GM19238 (cell line): ENCODE measurements around the gene SLC25A25.
A peak's percentile ranks its signal among the peaks of the same experiment; 100 is the strongest.

ENCODE experiments used
- DNase-seq: peaks from one replicate; pipeline ENCODE4 v3.0.0; 2011; ENCODE audit warnings: low spot score; ENCODE audit not compliant: insufficient read length

The SLC25A25 gene

GRCh38 chr9:128072144-128073021 is 4.4 kb downstream of the SLC25A25 start:
- DNase-seq: no peak

- DNase-seq: no peak
Measured at GRCh38 chr9:128073253-128073886, 5.3 kb downstream of the SLC25A25 start.

GRCh38 chr9:128077847-128078503 is 9.9 kb downstream of the SLC25A25 start:
- DNase-seq: no peak

- no peak for DNase-seq
Measured at GRCh38 chr9:128078504-128079434, 10.7 kb downstream of the SLC25A25 start.

GRCh38 chr9:128080206-128080605 is 12.2 kb downstream of the SLC25A25 start:
- DNase-seq: no peak

GRCh38 chr9:128081056-128081455 is 13.0 kb downstream of the SLC25A25 start:
- DNase-seq: no peak

GRCh38 chr9:128082151-128082550 is 14.1 kb downstream of the SLC25A25 start:
- no peak for DNase-seq

- no peak for DNase-seq
Measured at GRCh38 chr9:128084746-128085145, 16.7 kb downstream of the SLC25A25 start.

GRCh38 chr9:128085943-128086342 is 17.9 kb downstream of the SLC25A25 start:
- DNase-seq: no peak

- no peak for DNase-seq
Measured at GRCh38 chr9:128087262-128087661, 19.2 kb downstream of the SLC25A25 start.

GRCh38 chr9:128088253-128088945 is 20.4 kb downstream of the SLC25A25 start:
- no peak for DNase-seq

GRCh38 chr9:128089299-128089698 is 21.3 kb downstream of the SLC25A25 start:
- DNase-seq: no peak

- no peak for DNase-seq
Measured at GRCh38 chr9:128091144-128091543, 23.1 kb downstream of the SLC25A25 start.

- no peak for DNase-seq
Measured at GRCh38 chr9:128091571-128091970, 23.5 kb downstream of the SLC25A25 start.

- no peak for DNase-seq
Measured at GRCh38 chr9:128092199-128092977, 24.4 kb downstream of the SLC25A25 start.

- DNase-seq: no peak
Measured at GRCh38 chr9:128093011-128093410, 25.0 kb downstream of the SLC25A25 start.

- peak; percentile 84 for DNase-seq
Measured at GRCh38 chr9:128094166-128094949, 26.3 kb downstream of the SLC25A25 start.

- DNase-seq: no peak
Measured at GRCh38 chr9:128094950-128095544, 27.0 kb downstream of the SLC25A25 start.
